Measurements from ENCODE around the gene RAET1G.
"Not testable (repeated sequence)": the region's sequence is repeated elsewhere in the genome, so short reads cannot be mapped to it uniquely, and the experiment has no call there.

RAET1G gene

GRCh38 chr6:149922642-149923326, at the start of gene RAET1G:
Gene RAET1G (minus strand): TSS chr6:149923121. CDS start chr6:149923010, 111 bp downstream.
- in situ Hi-C loops (cut with HindIII; ENCODE audit: low sequenced_read_pairs) = no loop called here
- H3K4me3 ChIP-seq (ENCODE audit: low read depth, low read length) = peak within 1 kb of the TSS; percentile 59
- no peak for TF ChIP-seq CTCF (IDR thresholded peaks at IDR 0.05; ENCODE audit: low read depth, low read length)
- peak; percentile 93 for DNase-seq (ENCODE audit: low read depth, low spot score)

- in situ Hi-C loops (cut with HindIII; ENCODE audit: low sequenced_read_pairs) = no loop called here
- TF ChIP-seq CTCF (IDR thresholded peaks at IDR 0.05; ENCODE audit: low read depth, low read length) = no peak
- DNase-seq (ENCODE audit: low read depth, low spot score) = no peak
- H3K4me3 ChIP-seq (ENCODE audit: low read depth, low read length) = no peak overlapping the region
Measured at GRCh38 chr6:149969635-149970034, 46.7 kb upstream of the RAET1G start.

GRCh38 chr6:149968909-149969308, 46.0 kb upstream of the RAET1G start:
- in situ Hi-C loops (cut with HindIII; ENCODE audit: low sequenced_read_pairs); H3K4me3 ChIP-seq (ENCODE audit: low read depth, low read length); DNase-seq (ENCODE audit: low read depth, low spot score): not testable (repeated sequence)

GRCh38 chr6:149967999-149968398, 45.1 kb upstream of the RAET1G start:
- H3K4me3 ChIP-seq (ENCODE audit: low read depth, low read length); DNase-seq (ENCODE audit: low read depth, low spot score); in situ Hi-C loops (cut with HindIII; ENCODE audit: low sequenced_read_pairs): not testable (repeated sequence)

GRCh38 chr6:149967591-149967990, 44.7 kb upstream of the RAET1G start:
- in situ Hi-C loops (cut with HindIII; ENCODE audit: low sequenced_read_pairs) = no loop called here
- no peak overlapping the region for H3K4me3 ChIP-seq (ENCODE audit: low read depth, low read length)
- no peak for TF ChIP-seq CTCF (IDR thresholded peaks at IDR 0.05; ENCODE audit: low read depth, low read length)
- no peak for DNase-seq (ENCODE audit: low read depth, low spot score)

GRCh38 chr6:149966319-149966718, 43.4 kb upstream of the RAET1G start:
- in situ Hi-C loops (cut with HindIII; ENCODE audit: low sequenced_read_pairs); DNase-seq (ENCODE audit: low read depth, low spot score); H3K4me3 ChIP-seq (ENCODE audit: low read depth, low read length): not testable (repeated sequence)

GRCh38 chr6:149965194-149966020, 42.5 kb upstream of the RAET1G start:
- in situ Hi-C loops (cut with HindIII; ENCODE audit: low sequenced_read_pairs) = no loop called here
- no peak for DNase-seq (ENCODE audit: low read depth, low spot score)

More at GRCh38 chr6:149965194-149966020, 42.5 kb upstream of the RAET1G start:
- TF ChIP-seq CTCF (IDR thresholded peaks at IDR 0.05; ENCODE audit: low read depth, low read length) = no peak
- peak overlapping the region; percentile 48 for H3K4me3 ChIP-seq (ENCODE audit: low read depth, low read length)

Measured in astrocyte of the spinal cord (primary cell).